Cardiac fibroblast (primary cell): ENCODE data around the gene PCDHB12.
"Not testable (repeated sequence)": the region's sequence is repeated elsewhere in the genome, so short reads cannot be mapped to it uniquely, and the experiment has no call there.

Experiments used
- DNase-seq, 2 donors: peaks; one replicate each; pipeline versions ENCODE4 v3.0.0 to v3.0.0-alpha.2; 2010; ENCODE audit warnings: low read depth in 2 of 2
- H3K4me3 ChIP-seq, 2 donors: replicated peaks in 1 of 2; 1 replicate in 1 of 2; 2 replicates in 1 of 2; pipeline ENCODE4 v1.5.1; 2011; ENCODE audit warnings: low read depth in 2 of 2, low read length in 2 of 2, mild to moderate bottlenecking in 2 of 2, moderate library complexity in 1 of 2
- TF ChIP-seq, protein P1 (sequence below): IDR thresholded peaks from one replicate; pipeline ENCODE4 v1.5.1; 2011; ENCODE audit warnings: low read depth, mild to moderate bottlenecking, low read length, inconsistent platforms

Gene PCDHB12

DNA sequence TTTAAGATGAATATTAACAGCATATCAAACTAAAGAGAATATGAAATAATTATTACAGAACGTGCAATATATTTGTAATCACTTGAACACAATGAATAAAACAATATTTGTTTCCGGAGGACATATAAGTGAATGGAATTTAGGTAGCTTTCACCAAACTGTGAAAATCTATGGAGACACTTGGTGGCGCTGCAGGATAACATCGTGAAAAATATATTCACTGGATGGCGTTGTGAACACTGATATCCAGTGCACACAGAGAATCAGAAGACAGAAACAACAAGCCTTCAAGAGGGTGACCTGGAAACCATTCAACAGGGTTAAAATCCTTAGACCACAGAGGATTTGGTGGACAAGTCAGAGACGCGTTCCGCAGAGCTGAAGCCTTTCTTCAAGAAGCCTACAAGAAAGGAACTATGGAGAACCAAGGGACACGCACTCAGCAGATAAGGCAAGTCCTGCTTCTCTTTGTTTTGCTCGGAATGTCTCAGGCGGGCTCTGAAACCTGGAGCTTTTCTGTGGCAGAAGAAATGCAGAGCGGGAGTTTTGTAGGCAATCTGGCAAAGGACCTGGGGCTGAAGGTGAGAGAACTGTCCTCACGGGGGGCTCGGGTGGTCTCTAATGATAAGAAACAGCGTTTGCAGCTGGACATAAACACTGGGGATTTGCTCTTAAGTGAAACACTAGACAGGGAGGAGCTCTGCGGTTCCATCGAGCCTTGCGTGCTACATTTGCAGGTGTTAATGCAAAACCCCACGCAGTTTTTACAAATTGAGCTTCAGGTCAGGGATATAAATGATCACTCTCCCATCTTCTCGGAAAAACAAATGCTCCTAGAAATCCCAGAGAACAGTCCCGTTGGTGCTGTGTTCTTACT lies 8.9 kb upstream of the PCDHB12 start, which contains the start of gene PCDHB11:
TSS of gene PCDHB11 (plus strand) at position 269 of the 877 bp plus-strand sequence. CDS start at position 417, 148 bp downstream.
- H3K4me3 ChIP-seq: no peak within 1 kb of the TSS
- DNase-seq: peak in 1 of 2 donors; percentile 12
- TF ChIP-seq, protein P1, sequence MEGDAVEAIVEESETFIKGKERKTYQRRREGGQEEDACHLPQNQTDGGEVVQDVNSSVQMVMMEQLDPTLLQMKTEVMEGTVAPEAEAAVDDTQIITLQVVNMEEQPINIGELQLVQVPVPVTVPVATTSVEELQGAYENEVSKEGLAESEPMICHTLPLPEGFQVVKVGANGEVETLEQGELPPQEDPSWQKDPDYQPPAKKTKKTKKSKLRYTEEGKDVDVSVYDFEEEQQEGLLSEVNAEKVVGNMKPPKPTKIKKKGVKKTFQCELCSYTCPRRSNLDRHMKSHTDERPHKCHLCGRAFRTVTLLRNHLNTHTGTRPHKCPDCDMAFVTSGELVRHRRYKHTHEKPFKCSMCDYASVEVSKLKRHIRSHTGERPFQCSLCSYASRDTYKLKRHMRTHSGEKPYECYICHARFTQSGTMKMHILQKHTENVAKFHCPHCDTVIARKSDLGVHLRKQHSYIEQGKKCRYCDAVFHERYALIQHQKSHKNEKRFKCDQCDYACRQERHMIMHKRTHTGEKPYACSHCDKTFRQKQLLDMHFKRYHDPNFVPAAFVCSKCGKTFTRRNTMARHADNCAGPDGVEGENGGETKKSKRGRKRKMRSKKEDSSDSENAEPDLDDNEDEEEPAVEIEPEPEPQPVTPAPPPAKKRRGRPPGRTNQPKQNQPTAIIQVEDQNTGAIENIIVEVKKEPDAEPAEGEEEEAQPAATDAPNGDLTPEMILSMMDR: no peak

DNA sequence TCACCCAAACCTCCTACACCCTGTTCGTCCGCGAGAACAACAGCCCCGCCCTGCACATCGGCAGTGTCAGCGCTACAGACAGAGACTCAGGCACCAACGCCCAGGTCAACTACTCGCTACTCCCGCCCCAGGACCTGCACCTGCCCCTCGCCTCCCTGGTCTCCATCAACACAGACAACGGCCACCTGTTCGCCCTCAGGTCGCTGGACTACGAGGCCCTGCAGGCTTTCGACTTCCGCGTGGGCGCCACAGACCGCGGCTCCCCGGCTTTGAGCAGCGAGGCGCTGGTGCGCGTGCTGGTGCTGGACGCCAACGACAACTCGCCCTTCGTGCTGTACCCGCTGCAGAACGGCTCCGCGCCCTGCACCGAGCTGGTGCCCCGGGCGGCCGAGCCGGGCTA lies 7.4 kb upstream of the PCDHB12 start:
- DNase-seq, H3K4me3 ChIP-seq: not testable (repeated sequence)

DNA sequence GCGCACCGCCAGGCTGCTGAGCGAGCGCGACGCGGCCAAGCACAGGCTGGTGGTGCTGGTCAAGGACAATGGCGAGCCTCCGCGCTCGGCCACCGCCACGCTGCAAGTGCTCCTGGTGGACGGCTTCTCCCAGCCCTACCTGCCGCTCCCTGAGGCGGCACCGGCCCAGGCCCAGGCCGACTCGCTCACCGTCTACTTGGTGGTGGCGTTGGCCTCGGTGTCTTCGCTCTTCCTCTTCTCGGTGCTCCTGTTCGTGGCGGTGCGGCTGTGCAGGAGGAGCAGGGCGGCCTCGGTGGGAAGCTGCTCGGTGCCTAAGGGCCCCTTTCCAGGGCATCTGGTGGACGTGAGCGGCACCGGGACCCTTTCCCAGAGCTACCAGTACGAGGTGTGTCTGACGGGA lies 6.9 kb upstream of the PCDHB12 start:
- not testable (repeated sequence) for H3K4me3 ChIP-seq, DNase-seq

DNA sequence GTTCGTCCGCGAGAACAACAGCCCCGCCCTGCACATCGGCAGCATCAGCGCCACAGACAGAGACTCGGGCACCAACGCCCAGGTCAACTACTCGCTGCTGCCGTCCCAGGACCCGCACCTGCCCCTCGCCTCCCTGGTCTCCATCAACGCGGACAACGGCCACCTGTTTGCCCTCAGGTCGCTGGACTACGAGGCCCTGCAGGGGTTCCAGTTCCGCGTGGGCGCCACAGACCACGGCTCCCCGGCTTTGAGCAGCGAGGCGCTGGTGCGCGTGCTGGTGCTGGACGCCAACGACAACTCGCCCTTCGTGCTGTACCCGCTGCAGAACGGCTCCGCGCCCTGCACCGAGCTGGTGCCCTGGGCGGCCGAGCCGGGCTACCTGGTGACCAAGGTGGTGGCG lies 1.8 kb downstream of the PCDHB12 start:
- H3K4me3 ChIP-seq, DNase-seq: not testable (repeated sequence)

DNA sequence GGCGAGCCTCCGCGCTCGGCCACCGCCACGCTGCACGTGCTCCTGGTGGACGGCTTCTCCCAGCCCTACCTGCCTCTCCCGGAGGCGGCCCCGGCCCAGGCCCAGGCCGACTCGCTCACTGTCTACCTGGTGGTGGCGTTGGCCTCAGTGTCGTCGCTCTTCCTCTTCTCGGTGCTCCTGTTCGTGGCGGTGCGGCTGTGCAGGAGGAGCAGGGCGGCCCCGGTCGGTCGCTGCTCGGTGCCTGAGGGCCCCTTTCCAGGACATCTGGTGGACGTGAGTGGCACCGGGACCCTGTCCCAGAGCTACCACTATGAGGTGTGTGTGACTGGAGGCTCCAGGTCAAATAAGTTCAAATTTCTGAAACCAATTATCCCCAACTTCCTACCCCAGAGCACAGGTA lies 2.3 kb downstream of the PCDHB12 start:
- not testable (repeated sequence) for DNase-seq, H3K4me3 ChIP-seq

DNA sequence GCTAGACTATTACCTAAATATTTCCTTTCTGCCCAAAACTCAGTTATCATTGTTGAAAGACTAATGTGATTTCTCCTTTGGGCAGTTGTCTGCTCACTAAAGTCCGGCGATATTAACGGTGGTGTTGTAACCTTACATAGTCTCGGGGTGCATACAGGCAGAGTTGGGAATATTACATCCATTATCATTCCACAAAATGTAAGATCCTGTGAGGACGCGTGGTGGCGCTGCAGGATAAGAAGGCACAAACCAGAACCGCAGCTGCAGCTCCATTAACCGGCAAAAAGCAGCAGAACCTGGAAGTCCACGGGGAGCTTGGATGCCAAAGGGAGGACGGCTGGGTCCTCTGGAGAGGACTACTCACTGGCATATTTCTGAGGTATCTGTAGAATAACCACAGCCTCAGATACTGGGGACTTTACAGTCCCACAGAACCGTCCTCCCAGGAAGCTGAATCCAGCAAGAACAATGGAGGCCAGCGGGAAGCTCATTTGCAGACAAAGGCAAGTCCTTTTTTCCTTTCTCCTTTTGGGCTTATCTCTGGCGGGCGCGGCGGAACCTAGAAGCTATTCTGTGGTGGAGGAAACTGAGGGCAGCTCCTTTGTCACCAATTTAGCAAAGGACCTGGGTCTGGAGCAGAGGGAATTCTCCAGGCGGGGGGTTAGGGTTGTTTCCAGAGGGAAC lies 5.3 kb downstream of the PCDHB12 start, which contains the start of gene PCDHB13:
TSS of gene PCDHB13 (plus strand) at position 264 of the 684 bp plus-strand sequence. CDS start at position 469, 205 bp downstream.
- not testable (repeated sequence) for H3K4me3 ChIP-seq
- peak; percentile 19 to 38 for DNase-seq

DNA sequence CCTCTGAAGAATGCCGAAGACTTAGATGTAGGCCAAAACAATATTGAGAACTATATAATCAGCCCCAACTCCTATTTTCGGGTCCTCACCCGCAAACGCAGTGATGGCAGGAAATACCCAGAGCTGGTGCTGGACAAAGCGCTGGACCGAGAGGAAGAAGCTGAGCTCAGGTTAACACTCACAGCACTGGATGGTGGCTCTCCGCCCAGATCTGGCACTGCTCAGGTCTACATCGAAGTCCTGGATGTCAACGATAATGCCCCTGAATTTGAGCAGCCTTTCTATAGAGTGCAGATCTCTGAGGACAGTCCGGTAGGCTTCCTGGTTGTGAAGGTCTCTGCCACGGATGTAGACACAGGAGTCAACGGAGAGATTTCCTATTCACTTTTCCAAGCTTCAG lies 6.1 kb downstream of the PCDHB12 start:
- not testable (repeated sequence) for DNase-seq, H3K4me3 ChIP-seq

More for the DNA sequence above, 5.3 kb downstream of the PCDHB12 start, which contains the start of gene PCDHB13:
- TF ChIP-seq, protein P1: peak; percentile 5

DNA sequence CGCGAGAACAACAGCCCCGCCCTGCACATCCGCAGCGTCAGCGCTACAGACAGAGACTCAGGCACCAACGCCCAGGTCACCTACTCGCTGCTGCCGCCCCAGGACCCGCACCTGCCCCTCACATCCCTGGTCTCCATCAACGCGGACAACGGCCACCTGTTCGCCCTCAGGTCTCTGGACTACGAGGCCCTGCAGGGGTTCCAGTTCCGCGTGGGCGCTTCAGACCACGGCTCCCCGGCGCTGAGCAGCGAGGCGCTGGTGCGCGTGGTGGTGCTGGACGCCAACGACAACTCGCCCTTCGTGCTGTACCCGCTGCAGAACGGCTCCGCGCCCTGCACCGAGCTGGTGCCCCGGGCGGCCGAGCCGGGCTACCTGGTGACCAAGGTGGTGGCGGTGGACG lies 7.0 kb downstream of the PCDHB12 start:
- not testable (repeated sequence) for DNase-seq, H3K4me3 ChIP-seq

DNA sequence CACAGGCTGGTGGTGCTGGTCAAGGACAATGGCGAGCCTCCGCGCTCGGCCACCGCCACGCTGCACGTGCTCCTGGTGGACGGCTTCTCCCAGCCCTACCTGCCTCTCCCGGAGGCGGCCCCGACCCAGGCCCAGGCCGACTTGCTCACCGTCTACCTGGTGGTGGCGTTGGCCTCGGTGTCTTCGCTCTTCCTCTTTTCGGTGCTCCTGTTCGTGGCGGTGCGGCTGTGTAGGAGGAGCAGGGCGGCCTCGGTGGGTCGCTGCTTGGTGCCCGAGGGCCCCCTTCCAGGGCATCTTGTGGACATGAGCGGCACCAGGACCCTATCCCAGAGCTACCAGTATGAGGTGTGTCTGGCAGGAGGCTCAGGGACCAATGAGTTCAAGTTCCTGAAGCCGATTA lies 7.5 kb downstream of the PCDHB12 start:
- H3K4me3 ChIP-seq, DNase-seq: not testable (repeated sequence)

DNA sequence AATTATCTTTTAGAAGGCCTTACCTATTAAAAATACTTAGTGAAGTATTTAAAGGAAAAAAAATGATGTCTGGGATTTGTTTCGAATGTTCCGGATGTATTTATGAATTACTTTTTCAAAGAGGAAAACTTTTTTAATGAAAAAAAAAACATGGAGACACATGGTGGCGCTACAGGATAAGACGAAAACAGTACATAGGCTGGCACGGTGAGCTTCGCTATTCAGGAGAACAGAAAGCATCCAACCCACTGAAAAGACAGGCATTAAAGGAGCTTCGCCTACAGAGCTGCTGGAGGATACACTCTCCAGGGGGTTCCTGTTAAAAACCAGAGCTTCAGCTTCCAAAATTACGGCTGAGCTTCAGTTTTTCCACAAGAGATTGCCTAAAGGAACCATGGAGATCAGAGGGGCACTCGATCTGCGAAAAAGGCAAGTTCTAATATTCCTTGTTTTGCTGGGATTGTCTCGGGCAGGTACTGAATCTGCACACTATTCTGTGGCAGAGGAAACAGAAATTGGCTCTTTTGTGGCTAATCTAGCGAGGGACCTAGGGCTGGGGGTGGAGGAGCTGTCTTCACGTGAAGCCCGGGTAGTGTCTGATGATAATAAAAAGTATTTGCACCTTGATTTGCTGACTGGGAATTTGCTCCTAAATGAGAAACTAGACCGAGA lies 14.7 kb downstream of the PCDHB12 start, which contains the start of gene PCDHB14:
TSS of gene PCDHB14 (plus strand) at position 232 of the 672 bp plus-strand sequence. CDS start at position 395, 163 bp downstream.
- peak within 1 kb of the TSS; percentile 1 to 8 for H3K4me3 ChIP-seq
- peak; percentile 39 to 41 for DNase-seq
- TF ChIP-seq, protein P1: peak; percentile 6

DNA sequence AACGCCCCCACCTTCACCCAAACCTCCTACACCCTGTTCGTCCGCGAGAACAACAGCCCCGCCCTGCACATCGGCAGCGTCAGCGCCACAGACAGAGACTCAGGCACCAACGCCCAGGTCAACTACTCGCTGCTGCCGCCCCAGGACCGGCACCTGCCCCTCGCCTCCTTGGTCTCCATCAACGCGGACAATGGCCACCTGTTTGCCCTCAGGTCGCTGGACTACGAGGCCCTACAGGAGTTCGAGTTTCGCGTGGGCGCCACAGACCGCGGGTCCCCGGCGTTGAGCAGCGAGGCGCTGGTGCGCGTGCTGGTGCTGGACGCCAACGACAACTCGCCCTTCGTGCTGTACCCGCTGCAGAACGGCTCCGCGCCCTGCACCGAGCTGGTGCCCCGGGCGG lies 16.3 kb downstream of the PCDHB12 start:
- not testable (repeated sequence) for DNase-seq

DNA sequence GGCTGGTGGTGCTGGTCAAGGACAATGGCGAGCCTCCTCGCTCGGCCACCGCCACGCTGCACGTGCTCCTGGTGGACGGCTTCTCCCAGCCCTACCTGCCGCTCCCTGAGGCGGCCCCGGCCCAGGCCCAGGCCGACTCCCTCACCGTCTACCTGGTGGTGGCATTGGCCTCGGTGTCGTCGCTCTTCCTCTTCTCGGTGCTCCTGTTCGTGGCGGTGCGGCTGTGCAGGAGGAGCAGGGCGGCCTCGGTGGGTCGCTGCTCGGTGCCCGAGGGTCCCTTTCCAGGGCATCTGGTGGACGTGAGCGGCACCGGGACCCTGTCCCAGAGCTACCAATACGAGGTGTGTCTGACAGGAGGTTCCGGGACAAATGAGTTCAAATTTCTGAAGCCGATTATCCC lies 16.9 kb downstream of the PCDHB12 start:
- not testable (repeated sequence) for DNase-seq, H3K4me3 ChIP-seq

More for the DNA sequence above, 16.3 kb downstream of the PCDHB12 start:
- H3K4me3 ChIP-seq: not testable (repeated sequence)
